Activated CD8-positive, alpha-beta memory T cell treated with anti-CD3 and anti-CD28 coated beads for 36 hours (primary cell): ENCODE data around the gene AMFR. TPM values are rescaled to one million over a fixed set of nuclear protein-coding genes. Genes with fewer than 3 reads are reported as not detected.

ENCODE experiments used
- CTCF ChIA-PET: fragments of 350-600 bp; sonication (Branson Sonifier 250); formaldehyde crosslinking; loops from one replicate; lab custom pipeline; 2021; ENCODE audit warnings: antibody characterized with exemption; lab: Charles Lee
- POLR2A ChIA-PET: fragments of 350-600 bp; sonication (Branson Sonifier 250); formaldehyde crosslinking; loops from one replicate; lab custom pipeline; 2021; ENCODE audit warnings: antibody characterized with exemption; lab: Charles Lee
- total RNA-seq, 2 experiments: library from RNA; stranded (reverse); gene quantifications; one replicate each; pipeline ENCODE4 v1.2.3, GENCODE V29; 2021

AMFR gene
- total RNA-seq, 2 experiments from 2014 or later, result 56.7 to 56.9 TPM

DNA sequence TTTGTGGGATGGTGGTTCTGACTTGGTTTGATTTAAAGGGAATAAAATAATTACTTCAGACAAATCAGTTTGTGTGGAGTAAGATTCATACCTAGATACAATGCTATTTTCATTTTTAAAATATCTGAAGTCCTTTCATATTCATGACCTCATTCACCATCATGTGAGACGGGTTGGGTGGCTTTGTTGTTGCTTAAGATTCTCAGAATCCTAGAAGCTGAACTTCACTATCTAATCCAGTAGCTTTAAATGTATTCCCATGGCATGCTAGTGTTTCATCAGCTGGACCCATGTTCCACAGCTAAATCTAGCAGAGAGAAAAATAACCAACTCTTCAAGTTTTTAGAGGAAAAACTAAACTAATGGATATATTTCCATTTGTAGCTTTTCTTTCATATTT is 2.7 kb upstream of the AMFR start:
- ChIA-PET POLR2A (interaction anchor here (1.3 kb wide), 1 partner anchor 19 kb away, joined by 6 read pairs; no protein-coding TSS in a partner anchor), CTCF (interaction anchor here (3.4 kb wide), 1 partner anchor 19 kb away, joined by 10 read pairs; no protein-coding TSS in a partner anchor)

DNA sequence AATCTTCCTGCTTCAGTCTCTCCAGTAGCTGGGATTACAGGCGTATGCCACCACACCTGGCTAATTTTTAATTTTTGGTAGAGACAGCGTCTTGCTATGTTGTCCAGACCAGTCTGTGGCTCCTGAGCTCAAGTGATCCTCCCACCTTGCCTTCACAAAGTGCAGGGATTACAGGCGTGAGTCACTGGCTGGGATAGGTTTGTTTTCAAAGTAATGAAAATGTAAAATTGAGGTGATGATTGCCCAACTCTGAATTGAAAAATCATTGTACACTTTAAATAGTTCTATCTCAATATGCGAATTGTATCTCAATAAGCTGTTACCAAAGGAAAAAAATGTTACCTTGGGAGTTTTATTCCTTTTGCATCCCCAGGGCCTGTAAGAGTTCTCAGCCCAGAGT is 1.2 kb upstream of the AMFR start:
- CTCF ChIA-PET, result interaction anchor here (1.0 to 3.4 kb wide), 2 partner anchors 21 to 23 kb away, joined by 4 to 10 read pairs; no protein-coding TSS in a partner anchor
- POLR2A ChIA-PET, result no interaction called here

DNA sequence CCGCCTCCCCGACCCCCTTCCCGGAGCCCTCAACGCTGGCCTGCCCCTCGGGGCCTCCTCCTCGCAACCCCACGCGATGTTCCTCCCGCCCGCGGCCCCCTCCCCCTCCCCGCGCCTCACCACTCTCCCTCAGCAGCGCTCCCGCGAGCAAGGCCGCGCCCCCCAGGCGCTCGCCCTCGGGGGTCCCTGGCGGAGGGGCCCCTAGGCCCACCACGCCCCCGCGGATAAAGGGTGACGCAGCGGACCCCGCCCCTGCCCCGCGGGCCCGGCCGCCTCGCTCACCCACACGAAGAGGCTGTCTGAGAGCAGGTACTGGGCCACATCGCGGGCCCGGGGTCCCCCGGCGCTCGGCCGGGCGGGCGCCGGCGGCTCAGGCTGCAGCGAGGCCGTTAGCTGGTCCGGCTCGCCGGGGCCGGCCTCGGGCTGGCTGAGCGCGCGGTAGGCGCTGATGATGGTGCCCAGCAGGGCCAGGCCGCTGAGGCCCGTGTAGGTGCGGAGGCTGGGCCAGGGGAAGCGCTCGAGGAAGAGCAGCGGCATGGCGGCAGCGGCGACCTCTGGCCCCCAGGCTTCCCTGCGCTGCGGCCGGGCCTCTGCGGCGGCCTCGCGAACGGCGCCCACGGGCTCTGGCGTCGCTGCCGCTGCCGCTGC is 430 bp downstream of the AMFR start:
- ChIA-PET CTCF (no interaction called here), POLR2A (interaction anchor here (1.0 kb wide), 1 partner anchor 27 kb away, joined by 3 read pairs; the partner anchor contains the start of genes NUDT21 and OGFOD1)

DNA sequence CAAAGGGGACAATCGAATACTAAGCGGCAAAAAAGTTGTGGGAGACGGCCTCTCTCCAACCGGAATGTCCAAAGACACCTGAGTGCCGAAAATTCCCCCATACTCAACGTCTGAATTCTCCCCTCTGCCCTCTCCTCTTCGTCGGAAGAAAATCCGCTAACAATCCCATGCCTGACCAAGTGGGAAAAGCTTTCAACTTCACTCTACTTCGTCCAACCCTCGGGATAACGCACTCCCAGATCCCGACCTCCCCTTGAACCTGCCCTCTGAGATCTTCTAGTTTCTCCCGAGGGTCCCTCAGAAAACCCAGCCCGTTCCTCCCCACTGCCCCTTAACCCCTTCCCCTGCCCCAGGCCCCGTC is 961 bp downstream of the AMFR start:
- CTCF ChIA-PET, result no interaction called here

DNA sequence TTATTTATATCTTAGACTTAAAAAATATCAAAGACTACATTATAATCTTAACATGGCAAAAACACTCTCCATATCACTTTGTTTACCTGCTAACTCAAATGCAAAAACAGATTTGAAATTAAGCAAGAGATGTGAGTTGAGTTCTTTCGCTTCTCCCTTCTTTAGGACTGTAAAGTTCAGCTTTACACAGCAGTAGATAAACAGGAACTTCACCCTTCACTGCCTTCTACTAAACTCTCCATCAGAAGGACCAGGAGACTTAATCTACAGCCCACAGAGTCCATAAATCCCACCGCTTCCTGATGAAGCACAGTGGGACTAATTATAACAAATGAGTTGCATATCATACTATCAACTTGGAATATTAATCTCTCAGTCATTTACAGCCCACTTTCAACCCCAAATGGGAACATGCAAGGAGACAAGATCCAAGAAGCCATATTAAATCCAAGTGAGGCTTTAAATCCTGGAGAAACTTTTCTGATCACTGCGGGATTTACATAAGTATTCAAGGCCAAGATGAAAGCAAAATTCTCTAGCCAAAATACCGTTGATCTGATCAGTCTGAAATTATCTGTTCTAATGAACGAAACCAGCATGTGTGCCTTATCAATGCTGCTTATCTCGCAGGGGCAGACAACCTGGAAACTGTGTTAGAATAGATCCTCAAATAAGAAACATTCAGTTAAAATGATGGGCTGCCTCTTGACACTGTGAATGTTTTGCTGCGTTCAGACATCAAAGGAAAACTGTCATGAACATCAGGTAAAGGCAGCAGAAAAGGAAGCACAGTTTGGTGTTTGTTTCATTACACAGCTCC is 1.6 kb downstream of the AMFR start:
- CTCF ChIA-PET, result no interaction called here

More for the DNA sequence above, 961 bp downstream of the AMFR start:
- POLR2A ChIA-PET, result interaction anchor here (1.0 kb wide), 1 partner anchor 27 kb away, joined by 3 read pairs; the partner anchor contains the start of genes NUDT21 and OGFOD1

DNA sequence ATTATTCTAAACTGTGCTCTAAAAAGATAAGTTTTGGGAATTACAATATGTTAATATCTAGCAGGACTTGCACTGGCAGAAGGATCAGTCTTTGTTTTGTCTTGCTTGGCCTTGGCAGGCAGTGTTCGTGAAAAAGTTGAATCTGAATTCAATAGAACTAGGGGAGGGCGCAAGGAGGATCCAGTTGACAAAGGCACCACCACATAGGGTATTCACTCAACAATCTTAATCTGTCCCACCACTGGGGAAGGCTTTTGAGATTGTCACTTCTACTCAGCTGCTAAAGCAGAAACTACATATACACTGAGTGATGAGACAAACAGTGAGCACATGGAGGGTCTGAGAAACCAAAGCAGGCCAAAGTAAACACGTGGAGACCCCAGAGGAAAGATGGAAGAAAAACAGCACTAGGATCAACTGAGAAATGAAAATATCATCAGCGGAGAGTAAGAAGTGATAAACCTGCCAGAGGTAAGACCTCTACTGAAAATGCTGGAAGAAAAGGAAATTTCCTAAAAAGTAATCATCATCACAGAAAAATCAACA is 2.4 kb downstream of the AMFR start:
- ChIA-PET CTCF (no interaction called here), POLR2A (no interaction called here)

More for the DNA sequence above, 1.6 kb downstream of the AMFR start:
- POLR2A ChIA-PET, result no interaction called here

DNA sequence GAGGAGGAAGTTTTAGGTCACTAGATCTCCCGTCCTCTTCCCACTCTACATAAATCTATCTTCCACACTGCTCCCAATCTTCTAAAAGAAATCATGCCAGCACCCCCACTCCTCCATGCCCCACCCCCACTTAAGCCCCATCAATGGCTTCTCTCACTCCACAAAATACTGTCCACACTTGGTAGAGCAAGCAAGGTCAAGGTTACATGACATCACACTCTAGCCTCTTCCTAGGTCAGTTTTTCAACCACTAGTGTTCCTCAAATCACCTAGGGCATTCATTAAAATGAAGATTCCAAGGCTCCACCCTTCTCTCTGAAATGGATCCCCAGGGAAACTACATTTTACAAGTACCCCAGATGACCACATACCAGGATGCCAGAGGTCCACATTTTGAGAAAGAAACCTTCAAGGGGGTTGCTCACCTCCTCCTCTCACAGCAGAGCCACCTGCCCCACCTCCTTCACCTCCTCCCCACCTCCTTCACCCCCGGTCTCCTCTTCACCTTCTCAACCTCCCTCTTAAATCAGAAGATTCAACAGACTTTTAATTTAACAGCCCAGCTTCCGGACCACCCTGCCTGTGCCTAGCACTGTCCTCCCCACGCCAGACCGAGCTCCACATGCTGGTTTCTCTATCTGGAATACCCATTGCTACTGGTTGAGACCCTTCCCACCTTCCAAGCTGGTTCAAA is 3.2 kb downstream of the AMFR start:
- POLR2A ChIA-PET, result no interaction called here
- CTCF ChIA-PET, result no interaction called here

DNA sequence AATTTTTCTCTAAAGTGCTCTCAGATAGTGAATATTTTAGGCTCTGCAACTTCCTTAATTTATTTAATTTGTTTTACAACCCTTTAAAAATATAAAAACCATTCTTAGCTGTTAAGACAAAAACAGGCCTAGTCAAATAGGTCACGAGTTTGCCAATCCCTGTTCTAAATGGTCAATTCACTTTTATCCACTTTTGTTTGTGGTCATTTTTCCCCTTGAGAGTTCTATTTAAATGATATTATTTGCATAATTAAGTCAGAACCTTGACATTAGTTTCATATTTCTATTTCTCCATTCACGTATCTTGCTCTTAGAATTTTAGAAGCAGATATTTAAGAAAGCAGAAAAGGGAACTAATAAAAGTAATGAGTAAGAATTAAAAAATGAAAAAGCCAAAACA is 4.0 kb downstream of the AMFR start:
- POLR2A ChIA-PET, result no interaction called here
- CTCF ChIA-PET, result no interaction called here

DNA sequence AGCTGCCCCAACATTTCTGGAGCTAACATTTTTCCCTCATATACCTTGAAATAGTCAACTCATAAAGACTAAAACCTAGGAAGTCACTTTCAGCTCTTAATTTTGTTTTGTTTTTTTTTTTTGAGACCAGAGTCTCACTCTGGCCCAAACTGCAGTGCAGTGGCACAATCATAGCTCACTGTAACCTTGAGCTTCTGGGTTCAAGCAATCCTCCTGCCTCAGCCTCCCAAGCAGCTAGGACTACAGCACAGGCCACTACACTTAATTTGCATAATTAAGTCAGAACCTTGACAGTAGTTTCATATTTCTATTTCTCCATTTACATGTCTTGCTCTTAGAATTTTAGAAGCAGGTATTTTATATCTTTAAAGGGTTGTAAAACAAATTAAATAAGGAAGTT is 4.7 kb downstream of the AMFR start:
- CTCF ChIA-PET, result interaction anchor here (0.5 kb wide), 1 partner anchor 282 kb away, joined by 3 read pairs; no protein-coding TSS in a partner anchor
- POLR2A ChIA-PET, result no interaction called here

DNA sequence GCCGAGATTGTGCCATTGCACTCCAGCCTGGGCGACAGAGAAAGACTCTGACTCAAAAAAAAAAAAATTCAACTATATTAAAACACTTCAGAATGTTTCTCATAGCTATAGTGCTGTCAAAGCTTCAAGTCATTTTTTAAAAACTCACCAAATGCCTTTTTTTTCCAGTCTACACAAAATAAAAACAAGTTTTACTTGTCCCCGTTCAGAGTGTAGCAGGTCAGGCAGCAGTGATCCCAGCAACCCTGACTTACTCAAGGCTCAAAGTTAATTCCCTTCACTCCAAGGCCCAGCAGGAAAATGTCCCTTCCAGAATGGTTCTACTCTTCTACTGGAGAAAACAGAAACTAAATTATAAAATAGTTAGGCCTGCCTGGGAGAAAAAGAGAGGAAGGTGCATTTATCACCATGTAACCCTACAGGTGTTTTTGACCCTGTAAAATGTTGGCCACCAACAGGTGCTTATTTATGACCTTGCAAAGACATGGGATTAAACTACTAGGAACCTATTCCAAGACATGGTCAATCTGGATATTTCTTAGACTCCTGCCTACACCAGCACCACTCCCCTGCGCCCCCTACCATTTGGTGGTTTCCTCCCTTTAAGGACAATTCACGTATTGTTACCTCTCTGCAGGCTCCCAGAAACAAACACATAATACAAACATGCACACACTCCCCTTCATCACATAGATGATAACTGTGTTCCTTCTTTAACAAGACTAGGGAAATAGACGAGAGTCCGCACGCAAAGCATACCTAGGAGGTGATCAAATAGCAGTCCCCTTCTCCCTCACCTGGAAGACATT is 5.4 kb downstream of the AMFR start:
- POLR2A ChIA-PET, result no interaction called here

DNA sequence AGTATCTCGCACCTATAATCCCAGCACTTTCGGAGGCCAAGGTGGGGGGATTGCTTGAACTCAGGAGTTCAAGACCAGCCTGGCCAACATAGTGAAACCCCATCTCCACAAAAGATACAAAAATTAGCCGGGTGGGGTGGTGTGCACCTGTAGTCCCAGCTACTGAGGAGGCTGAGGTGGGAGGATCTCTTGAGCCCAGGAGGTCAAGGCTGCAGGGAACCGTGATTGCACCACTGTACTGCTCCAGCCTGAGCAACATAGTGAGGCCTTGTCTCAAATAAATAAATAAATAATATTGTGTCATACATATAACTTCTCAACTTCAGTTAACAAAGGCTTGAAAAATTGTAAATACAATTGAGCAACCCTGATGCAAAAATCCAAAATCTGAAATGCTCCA is 8.2 kb downstream of the AMFR start:
- CTCF ChIA-PET, result no interaction called here
- POLR2A ChIA-PET, result no interaction called here

More for the DNA sequence above, 5.4 kb downstream of the AMFR start:
- CTCF ChIA-PET, result no interaction called here

DNA sequence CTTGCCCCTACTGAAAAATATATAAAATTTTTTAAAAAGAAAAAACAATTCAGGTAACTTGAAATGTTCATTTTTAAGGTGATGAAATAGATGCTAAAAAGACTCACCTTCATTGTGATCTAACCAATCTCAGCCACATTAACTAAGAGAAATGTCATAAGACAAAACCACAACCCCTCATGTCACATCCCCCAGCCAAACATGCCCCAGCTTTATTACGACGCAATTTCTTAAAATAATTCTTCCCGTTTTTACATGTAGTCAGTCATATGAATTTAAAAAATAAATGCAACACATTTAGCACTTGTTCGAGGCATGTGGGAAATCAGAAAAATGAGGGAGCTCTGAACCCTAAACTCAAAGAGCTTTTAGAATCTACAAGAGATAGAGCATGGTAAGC is 9.5 kb downstream of the AMFR start:
- CTCF ChIA-PET, result no interaction called here
- POLR2A ChIA-PET, result no interaction called here

DNA sequence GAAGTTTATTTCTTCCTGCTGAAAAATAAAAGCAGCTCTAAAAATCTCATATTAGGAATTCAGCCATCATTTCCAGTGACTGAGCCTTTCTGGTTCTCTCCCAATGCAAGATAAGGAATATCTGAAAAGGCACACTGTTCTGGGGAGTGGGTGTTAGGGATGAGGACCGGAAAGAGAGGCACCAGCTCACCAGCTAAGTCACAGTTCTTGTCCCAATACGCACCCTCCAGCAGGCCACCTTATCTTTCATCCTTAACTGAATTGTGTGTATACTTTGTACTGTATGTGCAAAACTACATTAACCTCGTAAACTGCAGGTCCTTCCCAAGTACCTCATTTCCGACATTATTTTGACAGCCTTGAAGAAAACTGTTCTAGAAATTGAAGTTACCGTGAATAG is 11.0 kb downstream of the AMFR start:
- CTCF ChIA-PET, result interaction anchor here (0.7 kb wide), 1 partner anchor 96 kb away, joined by 3 read pairs; no protein-coding TSS in a partner anchor
- POLR2A ChIA-PET, result no interaction called here

DNA sequence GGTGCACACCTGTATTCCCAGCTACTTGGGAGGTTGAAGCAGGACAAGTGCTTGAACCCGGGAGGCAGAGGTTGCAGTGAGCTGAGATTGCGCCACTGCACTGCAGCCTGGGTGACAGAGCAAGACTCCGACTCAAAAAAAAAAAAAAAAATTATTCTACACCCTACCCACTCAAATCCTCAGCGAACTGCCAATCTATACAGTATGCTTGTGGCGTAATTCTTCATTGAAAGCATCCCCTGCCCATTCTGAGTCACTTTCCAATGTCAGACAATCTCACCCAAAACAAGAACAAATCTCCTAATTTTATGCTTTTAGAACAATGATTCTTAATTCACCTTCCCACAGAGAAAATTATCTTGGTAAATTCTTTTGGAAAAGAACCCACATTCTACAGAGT is 12.0 kb downstream of the AMFR start:
- CTCF ChIA-PET, result no interaction called here
- POLR2A ChIA-PET, result interaction anchor here (0.7 kb wide), 1 partner anchor 10 kb away, joined by 4 read pairs; no protein-coding TSS in a partner anchor

DNA sequence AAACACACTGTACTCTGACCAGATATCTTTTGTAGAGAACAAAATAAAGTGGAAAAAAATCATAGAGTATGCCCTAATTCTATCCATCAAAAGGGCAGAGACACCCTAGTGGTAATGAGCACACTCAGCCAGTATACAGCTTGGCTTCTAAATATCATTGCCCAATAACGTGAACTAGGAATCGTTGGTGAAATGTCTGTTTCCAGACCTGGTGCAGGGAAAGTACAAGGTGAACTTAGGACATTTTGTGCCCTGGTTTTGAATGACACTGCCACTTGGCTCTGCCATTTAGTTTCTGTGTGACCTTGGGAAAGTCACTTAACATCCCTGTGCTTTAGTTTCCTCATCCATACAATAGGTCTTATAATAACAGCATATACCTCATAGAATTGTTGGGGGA is 13.7 kb downstream of the AMFR start:
- ChIA-PET CTCF (no interaction called here), POLR2A (no interaction called here)

DNA sequence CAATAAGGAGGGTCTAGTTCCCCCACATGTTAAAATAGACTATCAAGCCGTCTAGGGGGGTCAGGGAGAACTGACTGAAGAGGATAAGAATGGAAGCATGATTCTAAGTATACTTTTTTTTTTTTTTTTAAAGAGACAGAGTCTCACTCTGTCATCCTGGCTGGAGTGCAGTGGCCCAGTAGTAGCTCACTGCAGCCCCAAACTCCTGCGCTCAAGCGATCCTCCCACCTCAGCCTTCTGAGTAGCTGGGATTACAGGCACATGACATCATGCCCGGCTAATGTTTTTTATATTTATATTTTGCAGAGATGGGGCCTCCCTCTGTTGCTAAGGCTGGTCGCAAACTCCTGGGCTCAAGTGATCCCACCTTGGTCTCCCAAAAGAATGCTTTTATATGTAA is 14.2 kb downstream of the AMFR start:
- POLR2A ChIA-PET, result no interaction called here
- CTCF ChIA-PET, result no interaction called here

DNA sequence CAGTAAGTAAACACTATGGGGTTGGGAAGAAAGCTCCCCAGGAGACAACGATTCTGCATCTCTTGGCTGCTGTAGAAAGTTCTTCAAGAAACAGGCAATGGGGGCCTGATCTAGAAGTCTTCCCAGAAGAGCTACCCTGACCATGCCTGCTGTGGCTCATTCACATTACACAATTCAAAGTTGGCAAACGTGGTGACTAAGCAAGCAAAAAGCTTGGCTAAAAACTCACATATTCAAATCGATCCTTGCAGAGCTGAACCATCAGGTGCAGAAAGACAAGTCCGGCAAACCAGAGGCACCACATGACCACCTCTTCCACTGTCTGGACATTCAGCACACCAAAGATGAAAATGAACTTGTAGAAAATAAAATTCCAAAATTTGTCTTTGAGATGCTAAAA is 16.1 kb downstream of the AMFR start:
- CTCF ChIA-PET, result no interaction called here

DNA sequence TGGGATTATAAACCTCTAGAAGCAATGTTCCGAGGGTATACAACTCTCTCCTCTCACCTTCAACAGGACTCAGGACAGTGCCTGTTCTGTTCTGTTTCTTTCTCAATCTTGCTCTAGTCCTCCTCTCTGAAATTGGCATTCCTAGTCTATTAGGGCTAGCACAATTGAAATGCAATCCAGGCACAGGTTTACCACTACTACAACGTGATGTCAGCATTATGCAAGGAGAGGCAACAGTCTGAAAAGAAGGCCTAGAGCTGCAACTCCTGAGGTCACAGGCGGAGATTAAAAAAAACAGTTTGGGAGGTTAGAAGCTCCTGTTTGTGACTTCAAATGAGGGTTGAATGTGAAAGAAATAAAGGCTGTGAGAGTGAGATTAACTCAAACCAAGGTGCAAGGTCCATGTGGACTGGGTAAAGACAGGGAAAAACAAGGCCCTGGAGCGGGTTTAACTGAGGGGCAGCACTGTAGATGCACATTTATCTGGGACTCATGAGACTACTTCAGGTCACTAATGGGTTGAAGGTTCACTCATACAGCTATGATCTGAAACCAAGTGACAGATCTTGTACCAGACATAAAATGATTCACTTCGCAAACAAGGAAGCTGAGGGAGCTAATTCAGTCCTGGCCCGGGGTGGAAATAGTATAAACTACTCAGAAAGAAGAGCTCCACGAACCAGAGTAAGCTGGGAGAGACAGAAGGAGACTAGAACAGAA is 16.8 kb downstream of the AMFR start:
- POLR2A ChIA-PET, result no interaction called here
- CTCF ChIA-PET, result interaction anchor here (0.6 kb wide), 1 partner anchor 34 kb away, joined by 4 read pairs; no protein-coding TSS in a partner anchor

More for the DNA sequence above, 16.1 kb downstream of the AMFR start:
- POLR2A ChIA-PET, result no interaction called here
